Measurements from ENCODE around the gene DDX39B.
A peak's percentile ranks its signal among the peaks of the same experiment; 100 is the strongest.
"Not testable (repeated sequence)": the region's sequence is repeated elsewhere in the genome, so short reads cannot be mapped to it uniquely, and the experiment has no call there.

DDX39B gene

GRCh38 chr6:31541658-31542521 is at the start of gene DDX39B:
Gene DDX39B, minus strand, starts transcription at chr6:31542003. Its CDS starts 1,471 bp downstream, at chr6:31540532.
- peak; percentile 76 to 84 (median 80) for DNase-seq (ENCODE audit: low read depth in 2 of 3, low spot score in 2 of 3)

GRCh38 chr6:31590691-31591090 is 48.9 kb upstream of the DDX39B start:
- not testable (repeated sequence) for DNase-seq (ENCODE audit: low read depth in 2 of 3, low spot score in 2 of 3)

GRCh38 chr6:31588871-31589650 is 47.3 kb upstream of the DDX39B start:
- DNase-seq (ENCODE audit: low read depth in 2 of 3, low spot score in 2 of 3): no peak

GRCh38 chr6:31587791-31588777 is 46.3 kb upstream of the DDX39B start:
- DNase-seq (ENCODE audit: low read depth in 2 of 3, low spot score in 2 of 3): no peak

GRCh38 chr6:31586599-31587281 is 44.9 kb upstream of the DDX39B start:
- DNase-seq (ENCODE audit: low read depth in 2 of 3, low spot score in 2 of 3): no peak

- DNase-seq (ENCODE audit: low read depth in 2 of 3, low spot score in 2 of 3): no peak
Observed at GRCh38 chr6:31586008-31586407, 44.2 kb upstream of the DDX39B start, which contains the start of gene LST1. Gene LST1, plus strand, starts transcription at chr6:31586277. Its CDS starts 1,023 bp downstream, at chr6:31587300.

GRCh38 chr6:31585491-31585890 is 43.7 kb upstream of the DDX39B start:
- no peak for DNase-seq (ENCODE audit: low read depth in 2 of 3, low spot score in 2 of 3)

GRCh38 chr6:31582230-31582643 is 40.4 kb upstream of the DDX39B start, which contains the start of gene LTB:
Gene LTB, minus strand, starts transcription at chr6:31582424. Its CDS starts 7 bp downstream, at chr6:31582417.
- no peak for DNase-seq (ENCODE audit: low read depth in 2 of 3, low spot score in 2 of 3)

- DNase-seq (ENCODE audit: low read depth in 2 of 3, low spot score in 2 of 3): no peak
Observed at GRCh38 chr6:31581434-31582229, 39.8 kb upstream of the DDX39B start.

GRCh38 chr6:31580807-31581433 is 39.1 kb upstream of the DDX39B start:
- peak in 2 of 3 experiments; percentile 82 to 88 for DNase-seq (ENCODE audit: low read depth in 2 of 3, low spot score in 2 of 3)

- DNase-seq (ENCODE audit: low read depth in 2 of 3, low spot score in 2 of 3): no peak
Observed at GRCh38 chr6:31580438-31580740, 38.6 kb upstream of the DDX39B start.

- DNase-seq (ENCODE audit: low read depth in 2 of 3, low spot score in 2 of 3): no peak
Observed at GRCh38 chr6:31579546-31580437, 38.0 kb upstream of the DDX39B start.

GRCh38 chr6:31579119-31579505 is 37.3 kb upstream of the DDX39B start:
- DNase-seq (ENCODE audit: low read depth in 2 of 3, low spot score in 2 of 3): no peak

- no peak for DNase-seq (ENCODE audit: low read depth in 2 of 3, low spot score in 2 of 3)
Observed at GRCh38 chr6:31578184-31579118, 36.6 kb upstream of the DDX39B start.

GRCh38 chr6:31577579-31577966 is 35.8 kb upstream of the DDX39B start:
- no peak for DNase-seq (ENCODE audit: low read depth in 2 of 3, low spot score in 2 of 3)

- DNase-seq (ENCODE audit: low read depth in 2 of 3, low spot score in 2 of 3): no peak
Observed at GRCh38 chr6:31576897-31577578, 35.2 kb upstream of the DDX39B start.

All from activated CD8-positive, alpha-beta memory T cell treated with anti-CD3 and anti-CD28 coated beads for 48 hours (primary cell).